Cardiac muscle cell (in vitro differentiated cells and primary cell): ENCODE measurements around the gene CSTPP1. TPM values are rescaled to one million over a fixed set of nuclear protein-coding genes. Genes with fewer than 3 reads are reported as not detected.

Experiments
- DNase-seq, 2 donors: peaks; one replicate each; pipeline versions ENCODE4 v3.0.0 to v3.0.0-alpha.2; 2010 to 2017; ENCODE audit warnings: low read depth in 1 of 2, low spot score in 1 of 2
- H3K27ac ChIP-seq: fragments of 200-600 bp; sonication (generic); 2 replicates; pipeline ENCODE4 v1.5.1; 2016
- H3K27me3 ChIP-seq: fragments of 200-600 bp; sonication (generic); 2 replicates; pipeline ENCODE4 v1.6.0; 2016; ENCODE audit warnings: control low read depth
- H3K36me3 ChIP-seq: fragments of 200-600 bp; sonication (generic); 2 replicates; pipeline ENCODE4 v1.5.1; 2016; ENCODE audit warnings: control low read depth
- H3K4me1 ChIP-seq: fragments of 200-600 bp; sonication (generic); 2 replicates; pipeline ENCODE4 v1.8.1; 2017; ENCODE audit warnings: low read depth, mild to moderate bottlenecking, mixed run types
- H3K4me3 ChIP-seq: fragments of 200-600 bp; sonication (generic); 2 replicates; pipeline ENCODE4 v1.5.1; 2016; ENCODE audit warnings: mild to moderate bottlenecking
- H3K9me3 ChIP-seq: fragments of 200-600 bp; sonication (generic); 2 replicates; pipeline ENCODE4 v1.5.1; 2017; ENCODE audit warnings: low read depth, mild to moderate bottlenecking, control low read depth
- polyA plus RNA-seq: library from polyadenylated mRNA; unstranded; fragments of >200 nt; fragmentation: Nextera tagmentation; extraction: Ambion mirVana; gene quantifications from 2 replicates; pipeline ENCODE4 v1.2.1, GENCODE V29; 2016
- total RNA-seq: library from RNA; depleted of rRNA; stranded (reverse); fragments of >200 nt; gene quantifications from 2 replicates; pipeline ENCODE4 v1.2.3, GENCODE V29; 2016
- TF ChIP-seq, protein P1 (sequence below): IDR thresholded peaks from 2 replicates; pipeline ENCODE4 v1.5.1; 2012; ENCODE audit warnings: low read depth, mild to moderate bottlenecking, low read length

The CSTPP1 gene
- total and polyA plus RNA-seq, 2 experiments from 2014 or later, result 46.4 to 81.6 TPM

DNA sequence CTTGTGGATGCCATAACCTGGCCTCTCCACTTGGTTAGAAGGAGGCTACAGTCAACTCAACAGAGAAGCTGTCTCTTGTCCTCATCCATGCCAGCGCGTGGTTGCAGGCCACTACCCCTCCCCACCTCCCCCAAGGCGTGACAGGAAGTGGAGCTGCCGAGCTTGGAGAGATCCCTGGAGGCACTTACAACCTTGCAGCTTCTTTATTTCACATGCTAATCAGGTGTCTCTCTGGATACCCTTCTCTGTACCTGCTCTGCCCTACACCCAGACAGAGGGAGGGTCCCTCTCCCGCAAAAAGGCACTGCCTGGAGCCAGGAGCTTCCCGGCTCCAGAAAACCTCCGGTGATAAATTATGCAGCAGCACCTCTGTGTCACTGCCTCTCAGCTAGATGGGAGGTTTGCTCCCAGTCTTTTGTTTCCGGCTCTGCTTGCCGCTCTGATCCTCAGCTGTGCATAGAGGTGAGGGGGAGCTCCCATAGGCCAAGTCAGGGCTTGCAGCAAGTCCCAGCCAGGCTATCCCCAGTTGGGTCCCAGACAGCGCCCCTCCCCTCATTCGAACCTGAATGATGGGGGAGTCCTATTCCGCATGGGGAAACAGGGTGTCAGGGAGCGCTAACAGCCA is 23.9 kb upstream of the CSTPP1 start:
- Histone ChIP-seq H3K27ac (peak overlapping the region; percentile 82), H3K27me3 (no peaks in the 10 kb centered on the region), H3K4me1 (peaks cover 41% of the 10 kb centered on the region), H3K9me3 (no peaks in the 10 kb centered on the region), H3K4me3 (peak overlapping the region; percentile 8), H3K36me3 (no peaks in the 10 kb centered on the region)
- TF ChIP-seq, protein P1, sequence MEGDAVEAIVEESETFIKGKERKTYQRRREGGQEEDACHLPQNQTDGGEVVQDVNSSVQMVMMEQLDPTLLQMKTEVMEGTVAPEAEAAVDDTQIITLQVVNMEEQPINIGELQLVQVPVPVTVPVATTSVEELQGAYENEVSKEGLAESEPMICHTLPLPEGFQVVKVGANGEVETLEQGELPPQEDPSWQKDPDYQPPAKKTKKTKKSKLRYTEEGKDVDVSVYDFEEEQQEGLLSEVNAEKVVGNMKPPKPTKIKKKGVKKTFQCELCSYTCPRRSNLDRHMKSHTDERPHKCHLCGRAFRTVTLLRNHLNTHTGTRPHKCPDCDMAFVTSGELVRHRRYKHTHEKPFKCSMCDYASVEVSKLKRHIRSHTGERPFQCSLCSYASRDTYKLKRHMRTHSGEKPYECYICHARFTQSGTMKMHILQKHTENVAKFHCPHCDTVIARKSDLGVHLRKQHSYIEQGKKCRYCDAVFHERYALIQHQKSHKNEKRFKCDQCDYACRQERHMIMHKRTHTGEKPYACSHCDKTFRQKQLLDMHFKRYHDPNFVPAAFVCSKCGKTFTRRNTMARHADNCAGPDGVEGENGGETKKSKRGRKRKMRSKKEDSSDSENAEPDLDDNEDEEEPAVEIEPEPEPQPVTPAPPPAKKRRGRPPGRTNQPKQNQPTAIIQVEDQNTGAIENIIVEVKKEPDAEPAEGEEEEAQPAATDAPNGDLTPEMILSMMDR, result no peak
- peak in 1 of 2 donors; percentile 45 for DNase-seq

DNA sequence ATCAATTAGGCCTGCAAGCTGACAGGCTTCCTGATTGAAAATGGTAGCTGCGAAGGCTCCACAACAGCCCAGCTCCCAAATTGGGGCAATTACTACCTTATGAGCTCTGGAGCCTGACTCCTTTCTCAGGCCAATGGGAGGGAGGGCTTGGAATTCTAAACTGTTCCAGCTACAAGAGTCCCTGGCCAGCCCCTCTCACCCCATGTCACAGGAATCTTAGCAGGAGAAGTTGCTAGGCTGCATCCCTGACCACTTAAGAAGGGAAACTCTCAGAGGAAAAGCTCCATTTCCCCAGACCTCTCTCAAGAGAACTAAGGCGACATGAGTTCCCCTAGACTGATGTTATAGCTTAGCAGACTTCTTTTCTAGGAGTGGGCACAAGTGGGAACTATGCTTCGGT is 23.1 kb upstream of the CSTPP1 start:
- Histone ChIP-seq H3K4me1 (peaks cover 41% of the 10 kb centered on the region), H3K4me3 (no peak overlapping the region), H3K27ac (peak overlapping the region; percentile 82), H3K36me3 (no peaks in the 10 kb centered on the region), H3K27me3 (no peaks in the 10 kb centered on the region), H3K9me3 (no peaks in the 10 kb centered on the region)
- peak in 1 of 2 donors; percentile 51 for DNase-seq
- TF ChIP-seq, protein P1, result no peak

DNA sequence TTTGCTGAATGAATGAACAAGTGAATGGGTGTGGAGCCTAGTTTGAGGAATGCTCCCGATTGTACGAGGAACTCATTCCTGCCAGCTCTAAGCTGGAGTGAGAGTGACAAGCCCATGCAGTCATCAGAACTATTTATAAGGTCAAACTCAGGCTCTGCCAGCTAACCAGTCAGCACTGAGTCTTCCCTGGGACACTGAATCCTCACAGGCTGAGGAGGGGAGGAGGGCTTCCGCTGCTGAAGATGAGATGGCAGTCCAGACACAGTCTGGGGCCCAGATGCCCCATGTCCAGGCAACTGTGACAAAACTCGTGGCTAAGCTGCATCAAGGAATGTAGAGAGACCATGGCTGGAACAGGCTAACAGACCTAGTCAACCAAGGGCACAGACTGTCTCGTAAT is 22.2 kb upstream of the CSTPP1 start:
- Histone ChIP-seq H3K4me1 (peaks cover 47% of the 10 kb centered on the region), H3K27ac (peak overlapping the region; percentile 82)

DNA sequence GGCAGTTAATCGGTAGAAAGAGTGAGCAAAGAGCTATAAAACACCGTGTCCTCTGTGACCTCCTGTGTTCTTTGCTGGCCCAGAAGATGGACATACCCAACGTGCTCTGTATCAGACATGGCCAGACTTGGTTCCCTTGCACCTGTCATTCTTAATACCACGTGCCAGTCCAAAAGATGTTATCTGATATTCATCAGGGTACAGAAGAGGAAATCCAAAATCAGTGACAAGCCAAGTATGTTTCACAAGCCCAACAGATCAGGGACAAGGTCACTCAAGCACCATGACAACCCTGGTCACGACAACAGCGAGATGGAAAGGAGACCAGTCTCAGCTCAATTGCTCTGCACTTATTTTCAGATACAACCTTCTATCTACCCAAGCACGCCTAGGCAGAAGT is 21.7 kb upstream of the CSTPP1 start:
- Histone ChIP-seq H3K4me3 (no peak overlapping the region), H3K4me1 (peaks cover 47% of the 10 kb centered on the region), H3K27ac (peak overlapping the region; percentile 82), H3K9me3 (no peaks in the 10 kb centered on the region), H3K36me3 (no peaks in the 10 kb centered on the region), H3K27me3 (no peaks in the 10 kb centered on the region)
- no peak for DNase-seq
- TF ChIP-seq, protein P1, result no peak

More for the DNA sequence above, 22.2 kb upstream of the CSTPP1 start:
- Histone ChIP-seq H3K9me3 (no peaks in the 10 kb centered on the region), H3K36me3 (no peaks in the 10 kb centered on the region), H3K27me3 (no peaks in the 10 kb centered on the region), H3K4me3 (no peak overlapping the region)
- TF ChIP-seq, protein P1, result no peak
- peak in 1 of 2 donors; percentile 54 for DNase-seq

DNA sequence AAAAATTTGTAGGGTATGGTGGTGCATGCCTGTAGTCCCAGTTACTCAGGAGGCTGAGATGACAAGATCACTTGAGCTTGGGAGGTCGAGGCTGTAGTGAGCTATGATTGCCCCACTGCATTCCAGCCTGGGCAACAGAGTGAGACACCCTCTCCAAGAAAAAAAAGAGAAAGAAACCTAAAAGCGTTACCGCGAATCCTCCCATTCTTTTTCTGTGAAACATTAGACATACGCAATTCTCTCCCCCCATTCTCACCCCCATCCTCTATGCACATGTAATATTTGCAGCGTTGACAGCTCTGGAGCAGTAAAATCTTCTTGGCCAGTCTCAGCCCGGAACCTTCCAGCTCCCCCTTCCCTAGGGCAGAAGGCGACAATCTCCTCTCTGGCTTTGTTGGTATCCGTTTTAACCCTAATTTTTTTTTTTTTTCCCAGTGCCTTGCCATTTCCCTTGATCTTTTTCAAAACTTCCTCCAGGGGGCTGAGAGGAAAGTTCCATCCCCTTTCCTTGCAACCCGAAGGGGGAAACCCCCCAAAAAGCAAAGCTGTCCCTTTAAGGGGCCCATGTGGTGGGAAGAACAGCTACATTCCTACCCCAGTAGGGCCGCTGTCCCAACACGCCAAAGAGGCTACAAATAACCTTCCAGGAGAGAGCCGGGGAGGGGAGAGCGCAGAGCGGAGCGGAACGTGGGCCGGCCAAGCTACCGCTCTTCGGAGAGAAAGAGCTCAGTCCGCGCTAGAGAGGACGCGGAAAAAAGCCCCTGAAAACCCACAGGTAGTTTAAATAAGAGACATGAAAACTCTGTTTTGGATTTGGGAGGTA is 20.1 kb upstream of the CSTPP1 start:
- peak; percentile 83 to 87 for DNase-seq
- Histone ChIP-seq H3K27ac (peak overlapping the region; percentile 70), H3K9me3 (no peaks in the 10 kb centered on the region), H3K27me3 (no peaks in the 10 kb centered on the region), H3K4me3 (peak overlapping the region; percentile 51), H3K36me3 (no peaks in the 10 kb centered on the region), H3K4me1 (peaks cover 47% of the 10 kb centered on the region)
- TF ChIP-seq, protein P1, result peak; percentile 40
